Gastroesophageal sphincter (tissue), 4 donors: ENCODE measurements around the gene MMP2. TPM values are rescaled to one million over a fixed set of nuclear protein-coding genes. Genes with fewer than 3 reads are reported as not detected.
A peak's percentile ranks its signal among the peaks of the same experiment; 100 is the strongest.

Experiments
- ATAC-seq: fragments of 150-250 bp; one replicate; pipeline ENCODE4 v1.9.1; 2016; ENCODE audit warnings: mild to moderate bottlenecking, moderate library complexity
- H3K27ac ChIP-seq, 4 donors: fragments of 200-600 bp; sonication (generic) in 3 of 4; 1 replicate in 3 of 4; 2 replicates in 1 of 4; pipeline ENCODE4 v1.5.1; 2016 to 2019
- H3K27me3 ChIP-seq: fragments of 200-600 bp; sonication (generic); one replicate; pipeline ENCODE4 v1.5.1; 2019
- H3K36me3 ChIP-seq, 2 donors: fragments of 200-600 bp; sonication (generic); one replicate each; pipeline ENCODE4 v1.5.1; 2019; ENCODE audit warnings: control low read depth in 1 of 2
- H3K4me1 ChIP-seq, 3 donors: fragments of 200-600 bp; sonication (generic); 1 replicate in 2 of 3; 2 replicates in 1 of 3; pipeline ENCODE4 v1.5.1; 2016 to 2019; ENCODE audit warnings: control low read depth in 2 of 3
- H3K4me3 ChIP-seq, 2 donors: fragments of 200-600 bp; sonication (generic); one replicate each; pipeline ENCODE4 v1.5.1; 2019; ENCODE audit warnings: mild to moderate bottlenecking in 1 of 2, moderate library complexity in 1 of 2
- H3K9me3 ChIP-seq, 3 donors: fragments of 200-600 bp; sonication (generic); one replicate each; pipeline ENCODE4 v1.5.1; 2017 to 2019; ENCODE audit warnings: control low read depth in 2 of 3
- CTCF ChIP-seq, 4 experiments: fragments of 200-600 bp in 2 of 4; fragments of 450-650 bp in 2 of 4; sonication (generic) in 1 of 4; IDR thresholded peaks; one replicate each; pipeline ENCODE4 v1.5.1; 2017 to 2019; ENCODE audit warnings: antibody characterized with exemption in 4 of 4, mild to moderate bottlenecking in 2 of 4, moderate library complexity in 2 of 4
- EP300 ChIP-seq: sonication (generic); formaldehyde crosslinking; IDR thresholded peaks from one replicate; pipeline ENCODE4 v1.6.1; 2017; ENCODE audit warnings: antibody characterized with exemption, mild to moderate bottlenecking
- POLR2A ChIP-seq, 2 donors: fragments of 450-650 bp; IDR thresholded peaks; one replicate each; pipeline ENCODE4 v1.6.1; 2017; ENCODE audit warnings: antibody characterized with exemption in 2 of 2, mild to moderate bottlenecking in 2 of 2, moderate library complexity in 1 of 2
- POLR2AphosphoS5 ChIP-seq: sonication (generic); formaldehyde crosslinking; IDR thresholded peaks from one replicate; pipeline ENCODE4 v1.6.1; 2017; ENCODE audit warnings: antibody characterized with exemption
- WGBS, 2 donors: methylation state at CpG; one replicate each; pipeline ENCODE4 v1.1.5; 2018; ENCODE audit warnings: low coverage in 1 of 2; 5-methylcytosine and 5-hydroxymethylcytosine counted together
- total RNA-seq, 4 donors: library from RNA; depleted of rRNA; stranded (reverse); fragments of >200 nt; gene quantifications; one replicate each; pipeline ENCODE4 v1.1.0, GENCODE V29; 2016

Gene MMP2
- total RNA-seq, 4 donors from 2014 or later, result 155 to 309 (median 265) TPM

GRCh38 chr16:55501549-55502322, 22.7 kb downstream of the MMP2 start:
- no peak for ATAC-seq
- Histone ChIP-seq H3K9me3 (no peaks in the 10 kb centered on the region), H3K27me3 (no peaks in the 10 kb centered on the region), H3K27ac (peak overlapping the region in 2 of 4 donors; percentile 3 to 64), H3K36me3 (peaks cover 0 to 34% of the 10 kb centered on the region in 2 donors), H3K4me3 (no peak overlapping the region), H3K4me1 (peaks cover 0 to 67% (median 23%) of the 10 kb centered on the region in 3 donors)
- no peak for TF ChIP-seq POLR2A (IDR thresholded peaks at IDR 0.05)
- peak in 1 of 4 experiments; percentile 16 for TF ChIP-seq CTCF (IDR thresholded peaks at IDR 0.05)
- WGBS, 2 donors, result 79 to 85% methylated on average over 2 to 9 of the region's 9 CpGs

DNA sequence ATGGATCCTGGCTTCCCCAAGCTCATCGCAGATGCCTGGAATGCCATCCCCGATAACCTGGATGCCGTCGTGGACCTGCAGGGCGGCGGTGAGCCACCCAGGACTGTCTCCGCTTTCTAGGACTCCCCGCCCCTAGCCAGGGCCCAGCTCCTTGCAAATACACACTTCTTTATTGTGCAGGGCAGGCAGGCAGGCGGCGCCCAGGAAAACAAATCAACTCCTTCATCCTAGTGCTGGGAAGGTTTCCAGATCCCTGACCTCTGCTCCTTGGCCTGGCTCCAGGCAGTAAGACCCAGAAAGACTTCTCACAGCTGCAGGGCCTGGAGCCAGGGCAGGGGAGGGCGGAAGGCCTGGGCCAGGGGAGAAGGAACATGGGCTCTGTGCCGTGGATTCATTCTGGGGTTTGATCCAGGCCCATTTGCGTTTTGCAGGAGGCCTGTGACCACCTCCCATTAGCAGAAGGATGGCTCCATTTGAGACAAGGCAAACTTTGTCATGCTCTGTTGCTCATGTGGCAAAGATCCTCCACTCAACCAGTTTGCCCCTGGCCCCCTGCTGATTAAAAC, 23.9 kb downstream of the MMP2 start:
- H3K4me1 ChIP-seq, result peaks cover 0 to 64% (median 23%) of the 10 kb centered on the region in 3 donors
- no peak overlapping the region for H3K4me3 ChIP-seq
- WGBS, 2 donors, result 0% methylated on average over 2 of the region's 13 CpGs; no CpG with 5 or more reads in 1 of the 2 donors
- peak; percentile 86 for ATAC-seq
- peak overlapping the region in 3 of 4 donors; percentile 45 to 64 (median 52) for H3K27ac ChIP-seq
- H3K27me3 ChIP-seq, result no peaks in the 10 kb centered on the region
- TF ChIP-seq POLR2AphosphoS5 (peak; percentile 94), EP300 (no peak), CTCF (IDR thresholded peaks at IDR 0.05) (peak in 2 of 4 experiments; percentile 3 to 40)
- no peaks in the 10 kb centered on the region for H3K9me3 ChIP-seq
- peaks cover 0 to 30% of the 10 kb centered on the region in 2 donors for H3K36me3 ChIP-seq

DNA sequence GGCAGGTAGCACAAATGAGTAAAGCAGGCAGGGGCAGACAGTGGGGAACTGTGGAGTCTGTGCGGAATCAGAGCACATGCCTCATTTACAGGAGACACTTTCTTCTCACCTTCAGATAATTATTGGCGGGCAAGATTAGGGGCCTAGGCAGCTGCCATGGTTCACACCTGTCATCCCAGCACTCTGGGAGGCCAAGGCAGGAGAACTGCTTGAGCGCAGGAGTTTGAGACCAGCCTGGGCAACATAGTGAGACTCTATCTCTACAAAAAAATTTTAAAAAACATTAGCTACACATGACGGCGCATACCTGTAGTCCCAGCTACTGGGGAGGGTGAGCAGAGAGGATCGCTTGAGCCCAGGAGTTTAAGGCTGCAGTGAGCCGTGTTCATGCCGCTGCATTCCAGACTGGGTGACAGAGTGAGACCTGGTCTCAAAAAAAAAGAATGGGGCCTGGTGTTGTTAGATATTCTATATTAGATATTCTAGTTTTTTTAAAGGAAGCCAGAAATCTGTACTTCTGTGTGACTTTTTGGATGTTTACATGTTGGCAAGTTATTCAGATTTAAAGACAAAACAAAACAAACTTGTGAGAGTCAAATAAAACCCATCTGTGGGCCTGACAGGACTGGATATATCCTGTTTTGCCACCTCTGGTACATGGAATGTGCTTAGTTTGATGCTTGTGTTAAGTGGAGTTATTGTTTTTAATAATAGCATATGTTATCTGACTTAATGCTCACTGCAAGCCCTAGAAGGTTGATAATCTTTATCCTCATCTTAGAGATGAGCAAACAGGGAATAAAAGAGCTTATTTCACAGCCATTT, 24.9 kb downstream of the MMP2 start:
- ATAC-seq, result no peak
- H3K4me1 ChIP-seq, result peaks cover 0 to 63% (median 23%) of the 10 kb centered on the region in 3 donors
- H3K4me3 ChIP-seq, result no peak overlapping the region
- peaks cover 7% of the 10 kb centered on the region for H3K27me3 ChIP-seq
- peak overlapping the region in 1 of 4 donors; percentile 64 for H3K27ac ChIP-seq
- no peaks in the 10 kb centered on the region for H3K9me3 ChIP-seq
- no peak for TF ChIP-seq POLR2AphosphoS5
- TF ChIP-seq CTCF (IDR thresholded peaks at IDR 0.05), result no peak
- no peak for TF ChIP-seq POLR2A (IDR thresholded peaks at IDR 0.05)
- no peak for TF ChIP-seq EP300
- 90 to 93% methylated on average over 7 to 8 of the region's 8 CpGs for WGBS, 2 donors
- peaks cover 0 to 24% of the 10 kb centered on the region in 2 donors for H3K36me3 ChIP-seq

- Histone ChIP-seq H3K27ac (no peak overlapping the region), H3K27me3 (peaks cover 19% of the 10 kb centered on the region), H3K9me3 (no peaks in the 10 kb centered on the region), H3K4me1 (peaks cover 0 to 62% (median 17%) of the 10 kb centered on the region in 3 donors), H3K4me3 (no peak overlapping the region), H3K36me3 (peaks cover 0 to 24% of the 10 kb centered on the region in 2 donors)
- no peak for ATAC-seq
- WGBS, 2 donors, result 88 to 96% methylated on average over 5 of the region's 10 CpGs
- TF ChIP-seq POLR2A (IDR thresholded peaks at IDR 0.05) (no peak), EP300 (no peak), CTCF (IDR thresholded peaks at IDR 0.05) (no peak), POLR2AphosphoS5 (no peak)
Measured at GRCh38 chr16:55505333-55506015, 26.5 kb downstream of the MMP2 start.
